ENCODE data around the gene KRT4.

DNA sequence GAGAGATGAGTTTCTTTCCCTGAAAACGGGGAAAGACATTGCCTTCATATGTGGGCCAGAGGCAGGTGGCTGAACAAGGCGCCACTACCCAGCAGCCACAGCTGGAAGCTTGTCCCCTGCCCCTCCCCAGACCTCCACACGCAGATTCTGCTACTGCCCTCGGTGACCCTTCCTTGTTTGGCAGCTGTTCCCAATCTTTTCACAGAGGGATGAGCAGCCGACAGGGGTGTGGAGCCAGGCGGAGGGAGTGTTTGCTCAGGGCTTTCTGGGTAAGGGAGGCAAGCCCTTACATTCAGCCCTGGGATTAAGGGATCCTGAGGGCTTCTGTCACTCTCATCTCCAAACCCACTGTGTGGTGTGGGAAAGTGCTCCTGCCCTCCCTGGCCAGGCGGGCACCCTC is 4.5 kb upstream of the KRT4 start:
- TF ChIP-seq, protein P1, sequence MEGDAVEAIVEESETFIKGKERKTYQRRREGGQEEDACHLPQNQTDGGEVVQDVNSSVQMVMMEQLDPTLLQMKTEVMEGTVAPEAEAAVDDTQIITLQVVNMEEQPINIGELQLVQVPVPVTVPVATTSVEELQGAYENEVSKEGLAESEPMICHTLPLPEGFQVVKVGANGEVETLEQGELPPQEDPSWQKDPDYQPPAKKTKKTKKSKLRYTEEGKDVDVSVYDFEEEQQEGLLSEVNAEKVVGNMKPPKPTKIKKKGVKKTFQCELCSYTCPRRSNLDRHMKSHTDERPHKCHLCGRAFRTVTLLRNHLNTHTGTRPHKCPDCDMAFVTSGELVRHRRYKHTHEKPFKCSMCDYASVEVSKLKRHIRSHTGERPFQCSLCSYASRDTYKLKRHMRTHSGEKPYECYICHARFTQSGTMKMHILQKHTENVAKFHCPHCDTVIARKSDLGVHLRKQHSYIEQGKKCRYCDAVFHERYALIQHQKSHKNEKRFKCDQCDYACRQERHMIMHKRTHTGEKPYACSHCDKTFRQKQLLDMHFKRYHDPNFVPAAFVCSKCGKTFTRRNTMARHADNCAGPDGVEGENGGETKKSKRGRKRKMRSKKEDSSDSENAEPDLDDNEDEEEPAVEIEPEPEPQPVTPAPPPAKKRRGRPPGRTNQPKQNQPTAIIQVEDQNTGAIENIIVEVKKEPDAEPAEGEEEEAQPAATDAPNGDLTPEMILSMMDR (IDR thresholded peaks at IDR 0.05; ENCODE audit: low read depth, low read length, poor library complexity, severe bottlenecking) = no peak
- TF ChIP-seq EZH2phosphoT487 (IDR thresholded peaks at IDR 0.05; ENCODE audit: borderline replicate concordance, low read length) = no peak
